ENCODE results near the gene PLEKHA7.

The PLEKHA7 gene

DNA sequence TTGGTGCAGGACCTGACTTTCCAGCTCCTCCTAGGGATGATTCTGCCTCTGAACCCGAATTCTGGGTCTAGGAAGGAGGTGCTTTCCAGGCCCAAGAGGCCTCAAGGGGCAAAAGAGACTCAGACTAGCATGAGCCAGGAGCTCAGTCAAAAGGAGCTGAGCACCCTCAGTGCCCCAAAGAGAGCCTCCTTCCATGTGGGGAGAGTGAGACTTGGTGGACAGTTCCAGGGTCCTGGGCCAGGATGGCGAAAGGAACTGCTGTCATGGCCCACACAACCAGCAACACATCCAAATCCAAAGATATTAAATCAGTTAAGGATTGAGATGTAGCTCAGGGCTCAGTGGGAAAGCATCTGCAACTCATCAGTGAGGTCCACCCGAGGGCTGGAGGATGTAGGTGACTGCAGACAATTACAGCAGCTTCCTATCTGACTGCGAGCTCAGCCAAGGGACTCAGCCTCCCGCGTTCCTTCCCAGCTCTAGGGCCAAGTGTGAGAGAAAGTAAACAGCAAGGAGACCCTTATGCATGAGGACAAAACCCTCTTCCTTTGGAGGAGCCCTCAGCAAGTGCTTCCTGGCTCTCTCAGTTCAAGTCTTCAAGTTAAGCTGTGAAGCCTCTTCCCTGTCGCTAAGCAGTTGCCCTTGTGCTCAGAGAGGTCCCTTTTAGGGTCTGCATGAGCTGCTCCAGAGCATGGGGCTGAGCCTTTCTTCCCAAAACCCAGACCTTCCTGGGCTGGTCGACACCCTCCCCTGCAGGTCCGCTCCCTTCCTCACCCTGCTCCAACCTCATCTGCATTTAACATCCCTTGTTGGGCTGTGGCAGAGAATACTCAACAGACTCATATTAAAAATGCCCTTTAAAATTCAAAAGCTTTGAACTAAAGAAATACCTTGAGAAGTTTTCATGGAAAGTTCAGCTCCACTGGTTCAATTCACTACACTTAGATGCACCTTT, 240.0 kb downstream of the PLEKHA7 start (continued):
- TF ChIP-seq, protein P1, sequence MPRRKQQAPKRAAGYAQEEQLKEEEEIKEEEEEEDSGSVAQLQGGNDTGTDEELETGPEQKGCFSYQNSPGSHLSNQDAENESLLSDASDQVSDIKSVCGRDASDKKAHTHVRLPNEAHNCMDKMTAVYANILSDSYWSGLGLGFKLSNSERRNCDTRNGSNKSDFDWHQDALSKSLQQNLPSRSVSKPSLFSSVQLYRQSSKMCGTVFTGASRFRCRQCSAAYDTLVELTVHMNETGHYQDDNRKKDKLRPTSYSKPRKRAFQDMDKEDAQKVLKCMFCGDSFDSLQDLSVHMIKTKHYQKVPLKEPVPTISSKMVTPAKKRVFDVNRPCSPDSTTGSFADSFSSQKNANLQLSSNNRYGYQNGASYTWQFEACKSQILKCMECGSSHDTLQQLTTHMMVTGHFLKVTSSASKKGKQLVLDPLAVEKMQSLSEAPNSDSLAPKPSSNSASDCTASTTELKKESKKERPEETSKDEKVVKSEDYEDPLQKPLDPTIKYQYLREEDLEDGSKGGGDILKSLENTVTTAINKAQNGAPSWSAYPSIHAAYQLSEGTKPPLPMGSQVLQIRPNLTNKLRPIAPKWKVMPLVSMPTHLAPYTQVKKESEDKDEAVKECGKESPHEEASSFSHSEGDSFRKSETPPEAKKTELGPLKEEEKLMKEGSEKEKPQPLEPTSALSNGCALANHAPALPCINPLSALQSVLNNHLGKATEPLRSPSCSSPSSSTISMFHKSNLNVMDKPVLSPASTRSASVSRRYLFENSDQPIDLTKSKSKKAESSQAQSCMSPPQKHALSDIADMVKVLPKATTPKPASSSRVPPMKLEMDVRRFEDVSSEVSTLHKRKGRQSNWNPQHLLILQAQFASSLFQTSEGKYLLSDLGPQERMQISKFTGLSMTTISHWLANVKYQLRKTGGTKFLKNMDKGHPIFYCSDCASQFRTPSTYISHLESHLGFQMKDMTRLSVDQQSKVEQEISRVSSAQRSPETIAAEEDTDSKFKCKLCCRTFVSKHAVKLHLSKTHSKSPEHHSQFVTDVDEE (CRISPR knock-in tag; IDR thresholded peaks at IDR 0.05), result no peak
- TF ChIP-seq RARB (CRISPR knock-in tag; IDR thresholded peaks at IDR 0.05) (no peak), CSDC2 (CRISPR knock-in tag; IDR thresholded peaks at IDR 0.05) (no peak), PATZ1 (CRISPR knock-in tag; IDR thresholded peaks at IDR 0.05; ENCODE audit: borderline replicate concordance) (no peak), TCF4 (CRISPR knock-in tag; IDR thresholded peaks at IDR 0.05; ENCODE audit: borderline replicate concordance) (no peak), ZNF565 (CRISPR knock-in tag; conservative IDR thresholded peaks at IDR 0.05; ENCODE audit: low read depth) (no peak), ZNF8 (CRISPR knock-in tag; IDR thresholded peaks at IDR 0.05) (no peak)

GRCh38 chr11:16772141-16772512, 242.1 kb downstream of the PLEKHA7 start:
- no peak for TF ChIP-seq CREB5 (CRISPR knock-in tag; IDR thresholded peaks at IDR 0.05; ENCODE audit: low read depth)
- TF ChIP-seq ZNF70 (CRISPR knock-in tag; IDR thresholded peaks at IDR 0.05), result no peak
- no peak for TF ChIP-seq CSDC2 (CRISPR knock-in tag; IDR thresholded peaks at IDR 0.05)
- TF ChIP-seq, protein P2, sequence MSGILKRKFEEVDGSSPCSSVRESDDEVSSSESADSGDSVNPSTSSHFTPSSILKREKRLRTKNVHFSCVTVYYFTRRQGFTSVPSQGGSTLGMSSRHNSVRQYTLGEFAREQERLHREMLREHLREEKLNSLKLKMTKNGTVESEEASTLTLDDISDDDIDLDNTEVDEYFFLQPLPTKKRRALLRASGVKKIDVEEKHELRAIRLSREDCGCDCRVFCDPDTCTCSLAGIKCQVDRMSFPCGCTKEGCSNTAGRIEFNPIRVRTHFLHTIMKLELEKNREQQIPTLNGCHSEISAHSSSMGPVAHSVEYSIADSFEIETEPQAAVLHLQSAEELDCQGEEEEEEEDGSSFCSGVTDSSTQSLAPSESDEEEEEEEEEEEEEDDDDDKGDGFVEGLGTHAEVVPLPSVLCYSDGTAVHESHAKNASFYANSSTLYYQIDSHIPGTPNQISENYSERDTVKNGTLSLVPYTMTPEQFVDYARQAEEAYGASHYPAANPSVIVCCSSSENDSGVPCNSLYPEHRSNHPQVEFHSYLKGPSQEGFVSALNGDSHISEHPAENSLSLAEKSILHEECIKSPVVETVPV (CRISPR knock-in tag; IDR thresholded peaks at IDR 0.05), result no peak
- TF ChIP-seq ZNF8 (CRISPR knock-in tag; IDR thresholded peaks at IDR 0.05), result no peak
- no peak for TF ChIP-seq BACH2 (CRISPR knock-in tag; IDR thresholded peaks at IDR 0.05; ENCODE audit: borderline replicate concordance)
- no peak for TF ChIP-seq ZFP30 (CRISPR knock-in tag; IDR thresholded peaks at IDR 0.05)
- no peak for TF ChIP-seq GLIS3 (CRISPR knock-in tag; IDR thresholded peaks at IDR 0.05)
- TF ChIP-seq SNAI2 (CRISPR knock-in tag; IDR thresholded peaks at IDR 0.05), result no peak
- TF ChIP-seq ZNF565 (CRISPR knock-in tag; conservative IDR thresholded peaks at IDR 0.05; ENCODE audit: low read depth), result no peak
- TF ChIP-seq RARB (CRISPR knock-in tag; IDR thresholded peaks at IDR 0.05), result no peak
- TF ChIP-seq ISL1 (CRISPR knock-in tag; IDR thresholded peaks at IDR 0.05), result no peak
- TF ChIP-seq OSR1 (CRISPR knock-in tag; IDR thresholded peaks at IDR 0.05), result no peak
- TF ChIP-seq PATZ1 (CRISPR knock-in tag; IDR thresholded peaks at IDR 0.05; ENCODE audit: borderline replicate concordance), result no peak
- TF ChIP-seq, protein P3, sequence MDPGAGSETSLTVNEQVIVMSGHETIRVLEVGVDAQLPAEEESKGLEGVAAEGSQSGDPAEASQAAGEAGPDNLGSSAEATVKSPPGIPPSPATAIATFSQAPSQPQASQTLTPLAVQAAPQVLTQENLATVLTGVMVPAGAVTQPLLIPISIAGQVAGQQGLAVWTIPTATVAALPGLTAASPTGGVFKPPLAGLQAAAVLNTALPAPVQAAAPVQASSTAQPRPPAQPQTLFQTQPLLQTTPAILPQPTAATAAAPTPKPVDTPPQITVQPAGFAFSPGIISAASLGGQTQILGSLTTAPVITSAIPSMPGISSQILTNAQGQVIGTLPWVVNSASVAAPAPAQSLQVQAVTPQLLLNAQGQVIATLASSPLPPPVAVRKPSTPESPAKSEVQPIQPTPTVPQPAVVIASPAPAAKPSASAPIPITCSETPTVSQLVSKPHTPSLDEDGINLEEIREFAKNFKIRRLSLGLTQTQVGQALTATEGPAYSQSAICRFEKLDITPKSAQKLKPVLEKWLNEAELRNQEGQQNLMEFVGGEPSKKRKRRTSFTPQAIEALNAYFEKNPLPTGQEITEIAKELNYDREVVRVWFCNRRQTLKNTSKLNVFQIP (CRISPR knock-in tag; IDR thresholded peaks at IDR 0.05; ENCODE audit: borderline replicate concordance, low read depth), result no peak
- no peak for TF ChIP-seq ZC3H10 (CRISPR knock-in tag; IDR thresholded peaks at IDR 0.05)
- no peak for TF ChIP-seq ESRRG (CRISPR knock-in tag; IDR thresholded peaks at IDR 0.05)
- no peak for ATAC-seq

Measured in SK-N-SH treated with all-trans-retinoic acid at 6 μM for 48 hours (cell line).